Glomerular endothelial cell (primary cell): ENCODE data around the gene CYCS. TPM values are rescaled to one million over a fixed set of nuclear protein-coding genes. Genes with fewer than 3 reads are reported as not detected.

Experiments used
- DNase-seq: peaks from one replicate; pipeline ENCODE4 v3.0.0-alpha.2; 2011; ENCODE audit warnings: low read depth, low spot score; ENCODE audit errors: extremely low read depth
- total RNA-seq: library from RNA; depleted of rRNA; stranded (reverse); fragments of >200 nt; gene quantifications from 2 replicates; pipeline ENCODE4 v1.2.3, GENCODE V29; 2015

The CYCS gene
- 31.8 and 54.5 TPM in 2 replicates for total RNA-seq

DNA sequence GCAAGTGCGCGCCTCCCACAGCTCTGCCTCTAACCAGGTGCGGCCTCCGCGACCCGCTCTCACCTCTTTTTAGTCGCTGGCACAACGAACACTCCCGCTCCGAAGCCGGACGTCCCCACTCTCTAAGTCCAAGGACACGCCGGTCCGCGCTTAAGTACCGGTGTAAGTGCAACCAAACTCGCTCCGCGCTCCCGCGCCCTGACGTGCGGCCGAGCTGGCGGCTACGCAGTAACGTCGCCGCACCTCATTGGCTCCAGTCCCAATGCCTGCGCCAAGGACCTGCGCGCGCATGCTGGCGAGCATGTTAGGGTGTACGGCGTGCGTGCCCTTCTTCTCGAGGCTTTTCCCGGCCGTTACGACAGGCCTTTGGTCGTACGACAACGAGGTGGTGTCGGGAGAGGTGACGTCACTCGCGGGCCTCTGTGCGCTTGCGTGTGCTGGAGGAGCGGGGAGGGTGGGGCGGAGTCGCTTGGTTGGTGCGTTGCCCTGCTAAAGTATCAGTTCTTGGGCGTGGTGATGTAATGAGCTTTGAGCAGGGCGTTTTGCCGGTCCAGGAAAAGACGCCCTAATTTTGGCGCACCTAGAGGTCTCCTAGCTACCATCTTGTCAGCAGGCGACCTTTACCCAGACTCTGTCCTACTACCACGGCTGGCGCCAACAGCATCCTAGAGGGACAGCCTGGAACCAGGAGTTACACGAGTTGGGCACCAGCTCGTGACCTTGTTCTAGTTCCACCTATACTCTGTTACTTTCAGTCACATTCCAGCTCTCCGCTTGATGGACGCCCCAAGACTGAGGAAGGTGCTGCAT is at the start of gene CYCS:
Gene CYCS, minus strand, starts transcription at position 124 of the 810 bp plus-strand sequence. CDS start 1,141 bp downstream, outside the sequence.
- DNase-seq, result peak; percentile 92

- no peak for DNase-seq
Observed at GRCh38 chr7:25173184-25173583, 48.1 kb upstream of the CYCS start.

DNA sequence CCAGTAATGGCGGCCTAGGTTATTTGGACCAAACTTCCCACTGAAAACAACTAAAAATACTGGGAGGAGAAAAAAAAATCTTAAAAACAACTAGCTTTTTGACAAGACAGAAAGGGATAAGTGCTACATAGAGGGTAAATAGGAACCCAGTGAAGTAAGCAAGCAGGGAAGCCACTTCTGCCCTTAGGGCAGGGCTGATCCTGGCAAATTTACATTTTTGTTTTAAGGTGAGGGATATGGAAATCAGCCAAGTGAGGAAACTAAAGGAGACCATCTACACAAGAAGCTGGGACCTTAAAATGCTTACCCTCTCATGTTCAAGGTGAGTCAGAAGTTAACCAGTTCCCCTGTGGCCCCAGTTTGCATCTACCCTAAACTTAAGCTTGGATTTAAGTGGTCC is 46.5 kb upstream of the CYCS start:
- DNase-seq, result no peak

DNA sequence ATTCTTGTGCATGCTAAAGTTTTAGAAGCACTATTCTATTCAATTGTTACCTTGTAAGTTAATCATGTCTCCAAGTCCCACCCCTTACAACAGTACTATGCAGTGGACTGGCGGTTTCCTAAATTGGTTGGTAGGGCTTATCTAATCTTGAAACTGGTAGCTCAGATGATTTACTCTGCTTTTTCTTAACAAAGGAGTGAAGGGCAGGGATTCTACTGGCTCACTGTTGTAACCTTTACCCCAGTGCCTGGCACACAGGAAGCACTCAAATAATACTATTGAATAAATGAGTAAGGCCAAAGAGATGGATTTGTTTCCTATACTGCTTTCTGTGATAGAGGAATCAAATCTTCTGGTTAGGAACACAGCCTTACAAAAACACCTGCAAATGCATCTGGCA is 46.0 kb upstream of the CYCS start:
- DNase-seq, result no peak

- no peak for DNase-seq
Observed at GRCh38 chr7:25169683-25170082, 44.6 kb upstream of the CYCS start.

GRCh38 chr7:25168145-25168544 is 43.1 kb upstream of the CYCS start:
- no peak for DNase-seq

- DNase-seq, result no peak
Observed at GRCh38 chr7:25167262-25167843, 42.3 kb upstream of the CYCS start.

- DNase-seq, result peak; percentile 25
Observed at GRCh38 chr7:25159983-25160596, 35.0 kb upstream of the CYCS start.

- DNase-seq, result no peak
Observed at GRCh38 chr7:25158966-25159365, 33.9 kb upstream of the CYCS start.

- DNase-seq, result no peak
Observed at GRCh38 chr7:25151773-25152172, 26.7 kb upstream of the CYCS start.

- no peak for DNase-seq
Observed at GRCh38 chr7:25149836-25150235, 24.8 kb upstream of the CYCS start.

- no peak for DNase-seq
Observed at GRCh38 chr7:25148772-25149575, 23.9 kb upstream of the CYCS start.

GRCh38 chr7:25143763-25144162 is 18.7 kb upstream of the CYCS start:
- no peak for DNase-seq

DNA sequence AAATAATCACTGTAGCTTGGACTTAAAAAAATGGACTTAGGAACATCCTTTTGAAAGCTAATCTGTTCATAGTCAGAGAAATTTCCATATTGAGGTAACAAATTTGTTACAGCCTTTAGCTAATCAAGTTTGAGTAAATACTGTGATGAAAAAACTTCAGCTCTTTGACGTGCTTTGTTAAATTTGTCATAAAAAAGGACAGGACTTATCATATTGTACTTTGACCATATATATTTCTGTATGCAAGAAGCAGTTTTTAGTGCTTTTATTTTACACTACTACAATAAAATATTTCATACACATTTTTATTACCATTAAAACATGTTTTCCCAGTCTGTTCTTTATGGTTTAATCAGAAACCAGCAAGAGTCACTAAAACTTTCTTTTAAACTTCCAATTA is 14.5 kb upstream of the CYCS start:
- no peak for DNase-seq

GRCh38 chr7:25134358-25135010 is 9.4 kb upstream of the CYCS start:
- no peak for DNase-seq

DNA sequence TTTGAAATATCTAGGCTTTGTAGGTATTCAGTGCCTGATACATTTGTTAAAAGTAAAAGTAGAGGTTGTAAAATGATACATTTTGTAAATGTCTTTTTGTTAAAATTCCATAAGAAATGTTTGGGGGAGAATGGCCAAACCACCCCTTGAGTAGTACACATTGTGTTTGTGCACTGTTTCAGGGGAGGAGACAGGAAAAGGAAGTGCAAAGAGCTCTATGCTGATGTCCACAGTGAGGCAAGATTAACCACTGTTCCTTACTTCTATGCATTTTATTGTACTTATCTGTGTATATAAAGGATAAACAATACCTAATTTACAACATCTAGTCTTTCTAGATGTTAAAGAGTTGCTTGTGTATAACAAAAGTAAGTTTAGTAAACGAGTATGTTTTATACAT is 7.4 kb upstream of the CYCS start:
- DNase-seq, result no peak

DNA sequence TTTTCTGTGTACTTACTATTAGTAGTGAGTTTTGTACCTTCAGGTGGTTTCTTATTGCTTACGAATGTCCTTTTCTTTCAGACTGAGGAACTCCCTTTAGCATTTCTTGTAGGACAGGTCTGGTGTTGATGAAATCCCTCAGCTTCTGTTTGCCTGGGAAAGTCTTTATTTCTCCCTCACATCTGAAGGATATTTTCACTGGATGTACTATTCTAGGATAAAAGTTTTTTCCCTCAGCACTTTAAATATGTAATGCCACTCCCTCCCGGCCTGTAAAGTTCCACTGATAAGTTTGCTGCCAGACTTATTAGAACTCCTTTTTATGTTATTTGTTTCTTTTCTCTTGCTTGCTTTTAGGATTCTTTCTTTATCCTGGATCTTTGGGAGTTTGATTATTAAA is 1.7 kb upstream of the CYCS start:
- DNase-seq, result no peak

DNA sequence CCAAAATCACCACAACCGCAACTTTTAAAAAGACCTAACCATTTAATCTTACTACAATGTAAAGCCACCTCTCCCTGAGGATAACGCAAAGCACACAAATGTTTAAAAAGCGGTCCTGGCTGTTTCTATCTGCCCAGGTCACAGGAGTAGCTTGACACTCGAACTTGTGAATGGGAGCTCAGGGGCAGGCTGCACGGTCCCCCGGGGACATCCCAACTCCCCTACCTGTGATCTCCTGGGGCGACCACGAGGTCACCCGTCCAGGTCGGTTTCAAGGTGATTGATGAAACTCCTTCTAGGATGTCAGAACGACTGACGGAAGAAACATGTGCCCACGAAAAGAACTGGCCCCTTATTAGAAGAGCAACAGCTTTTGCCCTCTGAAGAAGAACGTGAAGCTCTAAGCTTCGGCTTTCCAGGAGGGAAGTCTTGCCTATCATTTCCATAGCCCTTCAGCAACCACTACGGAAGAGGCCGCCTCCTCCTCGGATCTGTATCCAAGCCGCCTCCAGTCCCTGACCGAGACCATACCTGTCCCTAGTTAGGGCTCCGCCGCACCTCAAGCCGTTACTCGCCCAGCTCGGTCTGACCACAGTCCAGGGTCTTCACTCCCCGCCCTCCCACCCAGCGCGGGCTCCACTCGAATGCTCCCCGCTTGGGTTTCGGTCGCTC is 459 bp downstream of the CYCS start:
- no peak for DNase-seq

GRCh38 chr7:25122373-25122772 is 2.7 kb downstream of the CYCS start:
- DNase-seq, result no peak

DNA sequence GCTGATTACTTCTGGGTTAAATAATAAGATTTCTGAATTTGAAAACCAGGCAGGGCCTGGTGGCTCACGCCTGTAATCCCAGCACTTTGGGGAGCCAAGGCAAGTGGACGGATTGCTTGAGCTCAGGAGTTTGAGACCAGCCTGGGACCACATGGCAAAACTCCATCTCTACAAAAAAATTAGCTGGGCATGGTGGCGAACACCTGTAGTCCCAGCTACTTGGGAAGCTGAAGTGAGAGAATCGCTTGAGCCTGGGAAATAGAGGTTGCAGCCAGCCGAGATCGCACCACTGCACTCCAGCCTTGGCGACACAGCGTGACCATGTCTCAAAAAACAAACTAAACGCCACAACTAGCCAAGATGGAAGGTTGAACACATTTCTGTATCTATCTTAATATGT is 3.5 kb downstream of the CYCS start:
- no peak for DNase-seq
